HK-2 (cell line): ENCODE data around the gene CEP85.

ENCODE experiments used
- DNase-seq: peaks from one replicate; pipeline ENCODE4 v3.0.0-alpha.2; 2018; ENCODE audit not compliant: unreplicated experiment

CEP85 gene

GRCh38 chr1:26233903-26234643 is at the start of gene CEP85:
CEP85 (plus strand) TSS chr1:26234200; CDS start chr1:26239784, 5,584 bp downstream.
- peak; percentile 99 for DNase-seq

GRCh38 chr1:26184883-26185282 is 49.1 kb upstream of the CEP85 start:
- DNase-seq, result no peak

- DNase-seq, result no peak
Observed at GRCh38 chr1:26187882-26188281, 46.1 kb upstream of the CEP85 start.

- DNase-seq, result no peak
Observed at GRCh38 chr1:26188477-26188876, 45.5 kb upstream of the CEP85 start.

- DNase-seq, result no peak
Observed at GRCh38 chr1:26189331-26189730, 44.7 kb upstream of the CEP85 start.

GRCh38 chr1:26189751-26190275 is 44.2 kb upstream of the CEP85 start:
- no peak for DNase-seq

GRCh38 chr1:26190373-26190987 is 43.5 kb upstream of the CEP85 start, which contains the start of gene CATSPER4:
CATSPER4 (plus strand) TSS chr1:26190602; CDS start chr1:26190628, 26 bp downstream.
- DNase-seq, result no peak

- no peak for DNase-seq
Observed at GRCh38 chr1:26191739-26192138, 42.3 kb upstream of the CEP85 start.

- no peak for DNase-seq
Observed at GRCh38 chr1:26195805-26196204, 38.2 kb upstream of the CEP85 start.

GRCh38 chr1:26197301-26197700 is 36.7 kb upstream of the CEP85 start:
- DNase-seq, result no peak

- DNase-seq, result no peak
Observed at GRCh38 chr1:26197813-26198212, 36.2 kb upstream of the CEP85 start.

GRCh38 chr1:26200413-26200812 is 33.6 kb upstream of the CEP85 start:
- no peak for DNase-seq

- DNase-seq, result no peak
Observed at GRCh38 chr1:26203642-26204318, 30.2 kb upstream of the CEP85 start.

GRCh38 chr1:26210147-26210870 is 23.7 kb upstream of the CEP85 start:
- DNase-seq, result no peak

GRCh38 chr1:26212726-26213125 is 21.3 kb upstream of the CEP85 start:
- no peak for DNase-seq

- DNase-seq, result no peak
Observed at GRCh38 chr1:26213335-26213905, 20.6 kb upstream of the CEP85 start.

- DNase-seq, result no peak
Observed at GRCh38 chr1:26215246-26215645, 18.8 kb upstream of the CEP85 start.

- DNase-seq, result peak; percentile 37
Observed at GRCh38 chr1:26218906-26219494, 15.0 kb upstream of the CEP85 start.

- DNase-seq, result no peak
Observed at GRCh38 chr1:26220199-26220912, 13.6 kb upstream of the CEP85 start.

- no peak for DNase-seq
Observed at GRCh38 chr1:26221094-26221493, 12.9 kb upstream of the CEP85 start.

GRCh38 chr1:26224606-26225005 is 9.4 kb upstream of the CEP85 start:
- no peak for DNase-seq
